ENCODE measurements around the gene CBFB.
A peak's percentile ranks its signal among the peaks of the same experiment; 100 is the strongest.

Gene CBFB

DNA sequence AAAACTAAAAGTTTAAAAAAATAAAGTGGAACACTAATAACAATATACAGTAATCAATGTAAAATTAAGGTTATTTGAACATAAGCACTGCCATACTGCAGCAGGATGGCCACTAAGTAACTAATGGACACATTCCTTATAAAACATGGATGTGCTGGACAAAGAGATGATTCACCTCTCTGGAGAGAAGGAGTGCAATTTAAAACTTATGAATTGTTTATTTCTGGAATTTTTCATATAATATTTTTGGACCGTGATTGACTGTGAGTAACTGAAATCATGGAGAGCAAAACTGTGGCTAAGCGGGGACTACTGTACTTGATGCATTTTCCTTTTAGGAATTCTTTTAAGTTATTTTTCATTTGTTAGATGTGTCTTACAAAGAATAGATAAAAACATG is 21.8 kb downstream of the CBFB start:
- no peak for DNase-seq

DNA sequence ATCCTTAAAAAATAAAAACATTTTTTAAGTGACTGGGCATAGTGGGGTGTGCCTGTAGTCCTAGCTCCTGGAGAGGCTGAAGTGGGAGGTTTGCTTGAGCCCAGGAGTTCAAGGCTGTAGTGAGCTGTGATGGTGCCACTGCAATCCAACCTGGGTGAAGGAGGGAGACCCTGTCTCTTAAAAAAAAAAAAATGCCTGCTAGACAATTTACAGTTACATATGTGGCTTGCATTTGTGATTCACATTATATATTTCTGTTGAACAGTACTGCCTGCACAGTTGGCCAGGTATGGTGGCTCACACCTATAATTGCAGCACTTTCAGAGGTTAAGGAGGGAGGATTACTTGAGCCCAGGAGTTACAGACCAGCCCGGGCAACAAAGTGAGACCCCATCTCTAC is 23.4 kb downstream of the CBFB start:
- no peak for DNase-seq

DNA sequence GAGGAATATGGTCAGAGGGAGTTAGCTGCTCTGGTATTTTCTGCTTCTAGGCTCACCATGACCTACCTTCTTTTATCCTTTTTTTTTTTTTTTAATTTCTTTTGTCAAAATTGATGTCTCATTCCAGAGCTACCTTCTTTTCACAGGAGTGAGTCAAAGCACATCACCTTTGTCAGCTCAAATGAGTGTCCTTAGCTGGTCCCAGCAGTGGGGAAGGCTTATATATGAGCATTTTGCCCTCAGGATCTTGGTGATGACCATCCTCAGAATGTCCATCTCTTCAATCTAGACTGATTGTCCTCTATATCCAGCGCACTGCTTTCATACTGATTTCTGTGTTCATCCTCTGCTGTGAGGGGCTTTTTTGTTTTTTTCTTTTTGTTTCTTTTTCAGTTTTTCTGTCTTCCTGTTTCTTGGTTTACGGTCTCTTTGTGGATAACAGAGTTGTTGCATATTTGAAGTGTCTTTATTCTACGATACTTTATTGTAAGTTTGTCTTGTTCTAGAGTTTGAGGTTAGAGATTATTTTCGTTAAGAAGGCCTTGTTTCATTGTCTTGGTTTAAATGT is 24.9 kb downstream of the CBFB start:
- DNase-seq, result no peak

DNA sequence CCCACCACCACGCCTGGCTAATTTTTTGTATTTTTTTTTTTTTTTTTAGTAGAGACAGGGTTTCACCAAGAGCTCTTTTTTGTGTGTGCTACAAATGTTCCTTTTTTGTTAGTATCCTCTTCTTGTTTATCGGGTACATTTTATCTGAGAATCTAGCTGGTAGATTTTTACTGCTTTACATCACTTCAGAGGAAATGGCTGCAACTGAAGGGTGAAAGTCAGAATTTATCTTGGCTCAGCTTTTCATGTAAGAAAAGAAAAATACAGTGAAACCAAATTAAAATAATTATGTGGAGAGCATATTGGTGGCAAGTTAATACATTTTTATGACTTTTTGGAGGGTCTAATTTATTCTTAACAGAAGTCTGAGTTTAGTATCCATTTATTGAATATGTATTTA is 26.0 kb downstream of the CBFB start:
- no peak for DNase-seq

DNA sequence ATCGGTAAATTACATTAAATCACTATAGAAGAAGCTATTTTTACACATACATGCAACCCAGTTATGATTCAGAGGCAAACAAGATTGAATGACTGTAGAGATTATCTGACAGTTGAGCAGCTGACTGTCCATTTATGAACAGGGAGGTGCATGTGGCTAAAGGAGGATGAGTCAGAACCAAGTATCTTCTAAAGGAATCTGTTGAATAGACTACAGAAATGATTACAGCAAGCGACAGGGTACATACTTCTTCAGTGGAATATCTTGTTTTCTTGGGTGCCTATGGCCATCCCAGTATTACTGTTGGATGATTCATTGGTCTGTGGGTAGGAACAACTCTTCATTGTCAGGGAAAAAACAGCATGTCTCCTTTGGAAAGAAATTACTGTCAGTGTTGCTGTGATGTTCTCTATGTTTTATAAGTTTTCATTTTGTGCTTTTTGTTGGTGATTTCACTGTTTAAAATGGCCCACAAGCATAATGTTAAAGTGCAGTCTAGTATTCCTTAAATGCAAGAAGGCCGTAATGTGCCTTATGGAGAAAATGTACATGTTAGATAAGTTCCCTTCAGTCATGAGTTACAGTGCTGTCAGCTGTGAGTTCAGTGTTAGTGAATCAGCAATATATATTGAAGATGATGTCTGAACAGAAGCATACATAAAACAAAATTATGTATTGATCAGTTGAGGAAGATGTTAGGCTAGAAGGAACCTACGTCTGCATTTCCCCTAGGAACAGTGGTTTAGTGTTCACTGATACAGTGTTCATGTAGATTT is 27.0 kb downstream of the CBFB start:
- DNase-seq, result peak; percentile 32 to 36

DNA sequence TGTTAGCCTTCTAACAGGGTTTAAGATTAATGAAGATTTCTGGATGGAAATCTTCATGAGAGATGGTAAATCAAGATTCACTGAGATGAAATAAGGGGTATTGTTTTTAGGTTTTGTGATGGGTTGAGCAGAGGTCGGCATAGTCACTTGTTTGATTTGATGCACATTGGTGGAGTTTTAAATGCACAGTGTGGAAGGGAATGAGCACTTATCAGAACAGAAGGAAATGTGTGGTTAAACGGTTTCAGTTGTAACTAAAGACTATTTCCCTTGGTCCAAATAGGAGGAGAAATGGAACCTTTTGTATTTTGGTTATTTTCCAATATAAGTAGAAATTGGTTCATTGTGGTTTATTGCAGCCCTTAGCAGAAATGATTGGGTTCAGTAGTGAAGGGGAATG is 34.1 kb downstream of the CBFB start:
- DNase-seq, result peak; percentile 59 to 85

DNA sequence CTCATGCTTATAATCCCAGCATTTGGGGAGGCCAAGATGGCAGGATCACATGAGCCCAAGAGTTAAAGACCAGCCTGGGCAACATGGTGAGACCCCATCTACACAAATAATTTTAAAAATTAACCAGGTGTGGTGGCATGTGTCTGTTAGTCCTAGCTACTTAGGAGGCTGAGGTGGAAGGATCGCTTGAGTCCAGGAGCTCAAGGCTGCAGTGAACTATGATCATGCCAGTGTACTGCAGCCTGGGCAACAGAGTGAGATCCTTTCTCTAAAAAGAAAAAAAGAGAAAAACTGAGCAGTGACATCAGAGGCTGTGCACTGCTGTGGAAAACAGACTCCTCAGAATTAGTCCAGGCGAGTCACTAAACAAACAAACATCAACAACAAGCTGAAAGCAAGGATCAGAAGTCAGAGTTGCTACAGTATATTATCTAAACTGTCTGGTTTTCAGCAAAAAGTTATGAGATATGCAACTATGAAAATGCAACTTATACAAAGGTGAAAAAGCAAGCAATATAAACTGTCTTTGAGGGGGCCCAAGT is 39.3 kb downstream of the CBFB start:
- no peak for DNase-seq

DNA sequence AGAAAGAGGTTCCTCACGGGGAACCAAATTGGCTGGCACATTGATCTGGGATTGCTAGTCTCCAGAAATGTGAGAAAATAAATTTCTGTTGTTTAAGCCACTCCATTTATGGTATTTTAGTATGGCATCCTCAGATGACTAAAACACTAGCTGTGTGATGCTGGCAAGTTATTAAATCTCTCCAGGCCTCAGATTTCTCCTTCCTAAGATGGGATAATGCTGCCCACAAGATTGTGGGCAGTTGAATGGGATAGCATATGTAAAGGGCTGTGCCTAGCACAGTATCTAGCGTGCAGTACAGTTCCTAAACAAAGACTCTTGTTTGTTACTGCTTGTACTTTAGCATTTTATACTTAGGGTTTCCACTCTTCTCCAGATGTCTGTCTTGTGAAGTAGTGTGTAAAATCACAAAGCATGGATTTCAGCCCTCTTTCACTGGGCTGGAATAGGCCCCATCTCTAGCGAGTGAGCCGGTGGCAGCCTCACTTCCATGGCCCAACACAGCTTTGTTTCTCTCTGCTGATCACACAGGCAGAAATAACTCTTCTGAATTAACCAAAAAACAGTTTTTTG is 42.6 kb downstream of the CBFB start:
- no peak for DNase-seq

DNA sequence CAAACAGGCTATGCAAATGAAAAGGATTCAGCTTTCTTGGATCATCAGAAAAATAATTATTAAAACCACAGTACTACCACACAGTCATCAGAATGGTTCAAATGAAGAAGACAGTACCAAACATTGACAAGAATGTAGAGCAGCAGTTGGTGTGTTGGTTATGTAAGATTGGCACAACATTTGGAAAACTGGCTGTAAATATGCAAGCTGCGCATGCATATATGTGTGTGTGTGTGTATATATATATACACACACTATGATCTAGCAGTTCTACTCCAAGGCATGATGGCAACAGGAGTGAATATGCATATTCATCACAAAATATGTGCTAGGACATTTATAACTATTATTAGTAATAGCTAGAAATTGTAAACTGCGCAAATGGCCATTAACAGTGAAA is 46.4 kb downstream of the CBFB start:
- no peak for DNase-seq

DNA sequence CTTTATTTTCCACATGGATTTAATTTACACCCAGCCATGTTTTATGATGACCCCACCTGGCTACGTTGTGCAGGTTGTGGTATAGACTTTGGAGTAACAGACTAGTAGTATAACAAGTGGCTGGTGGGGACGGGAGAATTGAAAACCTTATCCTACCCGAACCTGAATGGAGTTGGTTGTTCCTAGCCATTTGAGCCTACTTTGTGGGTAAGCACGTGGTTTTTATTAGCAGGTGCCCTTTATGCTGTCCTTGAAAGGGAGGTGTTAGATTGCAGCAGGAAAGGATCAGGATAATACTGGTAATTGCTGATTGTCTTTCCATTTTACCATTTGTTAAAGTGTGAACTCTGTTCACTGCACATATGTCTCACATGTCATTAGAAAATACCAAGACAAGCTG is 48.9 kb downstream of the CBFB start:
- no peak for DNase-seq

DNA sequence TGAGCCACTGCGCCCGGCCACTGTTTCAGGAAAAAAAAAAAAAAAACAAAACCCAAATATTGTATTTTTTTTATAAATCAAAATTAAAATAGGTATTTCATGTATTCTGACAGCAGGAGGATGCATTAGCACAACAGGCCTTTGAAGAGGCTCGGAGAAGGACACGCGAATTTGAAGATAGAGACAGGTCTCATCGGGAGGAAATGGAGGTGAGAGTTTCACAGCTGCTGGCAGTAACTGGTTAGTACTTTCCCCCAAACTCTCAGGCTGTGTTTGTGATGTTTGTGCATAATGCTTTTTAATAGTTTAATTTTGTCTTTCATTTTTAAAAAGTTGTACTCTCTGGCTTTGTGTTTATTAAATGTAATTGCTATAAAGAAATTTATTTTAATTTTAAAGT is 53.2 kb downstream of the CBFB start:
- DNase-seq, result no peak

DNA sequence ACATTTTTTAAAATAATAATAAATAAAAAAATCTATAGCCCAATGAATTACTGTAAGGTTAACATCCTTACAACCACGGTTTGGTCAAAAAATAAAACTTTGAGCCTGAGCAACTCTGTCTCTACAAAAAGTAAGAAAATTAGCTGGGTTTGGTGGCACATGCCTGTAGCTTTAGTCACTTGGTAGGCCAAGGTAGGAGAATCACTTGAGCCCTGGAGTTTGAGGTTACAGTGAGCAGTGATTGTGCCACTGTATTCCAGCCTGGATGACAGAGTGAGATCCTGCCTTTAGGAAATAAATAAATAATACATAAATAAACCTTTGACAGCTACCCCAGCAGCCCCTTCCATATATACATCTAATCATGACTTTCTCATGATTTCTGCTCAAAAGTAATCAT is 53.9 kb downstream of the CBFB start:
- no peak for DNase-seq

DNA sequence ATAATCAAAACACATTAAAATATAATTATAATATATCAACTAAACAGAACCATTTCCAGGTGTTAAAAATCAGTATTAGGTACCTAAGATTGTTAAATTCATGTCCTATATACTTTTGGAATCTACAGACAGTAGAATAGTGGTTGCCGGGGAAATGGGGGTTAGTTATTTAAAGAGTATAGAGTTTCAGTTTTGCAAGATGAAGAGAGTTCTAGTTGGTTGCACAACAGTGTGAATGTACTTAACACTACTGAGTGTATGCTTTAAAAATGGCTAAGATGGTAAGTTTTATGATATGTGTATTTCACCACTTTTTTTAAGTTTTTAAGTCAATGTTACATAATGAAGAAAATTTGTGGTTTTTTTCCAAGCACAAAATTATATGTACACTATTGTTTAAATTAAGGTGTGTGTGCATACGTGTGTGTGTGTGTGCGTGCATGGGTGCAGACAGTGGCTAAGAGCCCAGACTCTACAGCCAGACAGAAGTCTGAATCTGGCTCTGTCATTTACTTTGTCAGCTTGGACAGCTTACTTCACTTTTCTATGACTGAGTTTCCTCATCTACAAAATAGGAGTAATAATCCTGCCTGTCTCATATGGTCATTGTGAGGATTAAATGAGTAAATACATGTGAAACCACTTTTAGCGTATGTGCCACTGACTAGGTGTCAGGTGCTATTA is 55.5 kb downstream of the CBFB start:
- peak; percentile 54 to 67 for DNase-seq

DNA sequence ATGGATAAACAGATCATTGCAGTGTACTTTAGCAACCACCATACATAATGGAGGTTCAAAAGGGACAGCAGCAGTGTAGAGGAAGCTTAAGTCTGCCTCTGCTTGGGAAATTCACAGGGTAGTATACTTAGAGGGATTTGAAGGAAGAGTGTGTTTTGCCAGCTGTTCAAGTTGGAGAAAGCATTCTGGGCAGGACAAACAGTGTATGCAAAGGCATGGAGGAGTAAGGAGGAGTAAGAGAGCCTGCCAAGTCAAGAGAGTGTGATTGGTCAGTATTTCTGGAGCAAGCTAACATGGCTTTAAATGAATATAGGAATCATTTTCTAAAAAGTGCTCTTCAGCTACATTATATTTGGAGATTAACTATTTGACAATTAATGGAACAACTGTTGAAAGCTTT is 57.9 kb downstream of the CBFB start:
- no peak for DNase-seq

DNA sequence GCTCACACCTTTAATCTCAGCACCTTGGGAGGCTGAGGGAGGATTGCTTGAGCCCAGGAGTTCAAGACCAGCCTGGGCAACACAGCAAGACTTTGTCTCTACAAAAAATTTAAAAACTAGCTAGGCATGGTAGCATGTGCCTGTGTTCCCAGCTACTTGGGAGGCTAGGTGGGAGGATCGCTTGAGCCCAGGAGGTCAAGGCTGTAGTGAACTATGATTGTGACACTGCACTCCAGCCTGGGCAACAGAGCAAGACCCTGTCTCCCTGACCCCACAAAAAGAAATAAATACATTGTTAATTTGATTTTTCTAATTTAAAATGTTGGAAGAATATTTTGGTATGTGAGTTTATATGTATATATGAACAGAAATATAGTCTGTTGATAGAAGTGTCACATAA is 58.3 kb downstream of the CBFB start:
- no peak for DNase-seq

DNA sequence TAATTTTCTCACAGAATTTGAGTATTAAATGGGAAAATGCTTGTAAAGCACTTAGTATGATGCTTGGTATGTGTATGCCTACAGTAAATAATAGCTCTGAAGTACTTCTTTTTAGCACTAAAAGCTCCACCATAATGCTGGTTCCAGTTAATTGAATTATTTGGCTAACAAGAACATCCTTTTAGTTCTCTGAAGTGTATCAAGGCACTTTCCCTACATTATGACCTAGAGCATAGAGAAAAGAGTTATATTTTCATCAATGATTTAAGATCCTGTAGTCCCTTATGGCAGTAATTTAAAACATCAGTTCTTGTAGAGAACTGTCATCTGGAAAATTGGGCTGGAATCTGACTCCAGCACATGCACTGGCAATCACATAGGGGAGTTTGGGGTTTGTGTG is 58.9 kb downstream of the CBFB start:
- DNase-seq, result no peak

DNA sequence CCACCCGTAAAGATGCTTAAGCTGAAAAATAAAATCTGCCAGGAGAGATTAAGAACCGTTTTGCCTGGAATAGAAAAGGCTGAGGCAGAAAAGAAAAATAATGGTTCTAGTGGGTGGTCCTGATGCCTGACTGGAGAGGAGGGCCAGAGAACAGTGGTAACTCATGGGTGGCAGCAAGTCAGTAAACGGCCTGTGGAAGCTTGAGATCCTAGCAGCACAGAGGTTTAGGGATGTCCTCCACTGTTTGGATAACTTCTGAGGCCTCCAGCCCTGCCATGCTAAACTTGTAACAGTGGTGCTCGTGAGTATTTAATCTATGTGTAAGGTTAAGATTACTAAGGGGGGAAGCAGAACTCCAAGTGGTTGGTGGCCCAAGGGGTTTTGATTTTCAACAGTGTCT is 59.6 kb downstream of the CBFB start:
- DNase-seq, result no peak

DNA sequence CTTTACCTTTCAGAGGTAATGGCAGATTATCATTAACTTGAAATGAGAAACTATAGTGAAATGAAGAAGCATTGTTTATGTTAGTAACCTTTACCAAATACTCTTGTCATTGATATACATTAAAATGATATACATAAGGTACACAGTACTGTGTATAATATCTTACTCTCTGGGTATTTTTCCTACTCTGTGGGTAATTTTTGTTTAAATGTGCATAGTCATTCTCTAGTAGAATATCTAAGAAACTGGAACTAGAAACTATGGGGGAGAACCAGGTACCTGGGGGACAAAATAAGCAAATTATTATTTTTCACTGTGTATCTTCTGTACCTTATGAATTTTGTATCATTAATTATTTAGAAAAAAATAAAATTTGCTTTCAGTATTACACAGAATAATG is 60.2 kb downstream of the CBFB start:
- DNase-seq, result no peak

DNA sequence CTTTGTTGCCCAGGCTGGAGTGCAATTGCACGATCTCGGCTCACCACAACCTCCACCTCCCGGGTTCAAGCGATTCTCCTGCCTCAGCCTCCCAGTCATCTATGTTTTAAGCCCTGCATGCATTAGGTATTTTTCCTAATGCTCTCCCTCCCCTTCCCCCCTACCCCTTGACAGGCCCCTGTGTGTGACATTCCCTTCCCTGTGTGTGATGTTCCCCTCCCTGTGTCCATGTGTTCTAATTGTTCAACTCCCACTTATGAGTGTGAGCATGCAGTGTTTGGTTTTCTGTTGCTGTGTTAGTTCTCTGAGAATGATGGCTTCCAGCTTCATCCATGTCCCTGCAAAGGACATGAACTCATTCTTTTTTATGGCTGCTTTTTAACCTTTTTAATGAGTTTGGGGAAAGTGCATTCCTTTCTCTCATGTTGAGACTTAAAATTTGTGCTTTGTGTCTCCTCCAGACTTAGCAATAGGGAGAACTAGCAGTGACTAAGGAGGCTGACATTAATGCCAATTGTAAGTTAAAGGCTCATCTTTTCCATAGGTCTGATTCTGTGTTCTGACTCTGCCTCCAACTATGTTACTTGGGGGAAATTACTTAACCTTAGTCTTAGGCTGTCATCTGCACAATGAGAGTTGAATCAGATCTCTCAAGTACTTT is 63.1 kb downstream of the CBFB start:
- DNase-seq, result no peak

DNA sequence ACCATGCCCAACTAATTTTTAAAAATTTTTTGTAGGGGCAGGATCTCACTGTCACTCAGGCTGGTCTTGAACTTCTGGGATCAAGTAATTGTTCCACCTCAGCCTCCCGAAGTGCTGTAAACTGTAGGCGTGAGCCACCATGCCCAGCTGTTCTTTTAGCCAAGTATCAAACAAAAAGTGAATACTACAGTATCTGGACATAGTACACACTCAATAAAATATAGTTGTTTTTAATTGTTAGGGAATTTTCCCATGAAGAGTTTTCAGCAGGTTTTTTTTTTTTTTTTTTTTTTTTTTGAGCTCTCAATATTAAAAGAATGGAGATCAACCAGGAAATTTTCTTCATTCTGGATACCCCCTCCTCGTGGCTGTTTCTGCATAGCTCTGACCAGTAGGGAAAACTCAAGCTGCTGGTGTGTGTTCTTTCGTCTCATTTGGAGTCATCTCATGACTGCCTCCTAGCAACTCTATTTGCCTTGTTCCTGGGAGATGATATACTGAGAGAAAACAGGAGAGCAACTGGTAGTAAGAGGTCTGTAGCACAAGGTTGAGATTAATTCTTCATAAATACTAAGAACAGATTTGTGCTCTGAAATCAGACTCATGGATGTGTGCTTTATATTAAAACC is 64.3 kb downstream of the CBFB start:
- DNase-seq, result no peak

DNA sequence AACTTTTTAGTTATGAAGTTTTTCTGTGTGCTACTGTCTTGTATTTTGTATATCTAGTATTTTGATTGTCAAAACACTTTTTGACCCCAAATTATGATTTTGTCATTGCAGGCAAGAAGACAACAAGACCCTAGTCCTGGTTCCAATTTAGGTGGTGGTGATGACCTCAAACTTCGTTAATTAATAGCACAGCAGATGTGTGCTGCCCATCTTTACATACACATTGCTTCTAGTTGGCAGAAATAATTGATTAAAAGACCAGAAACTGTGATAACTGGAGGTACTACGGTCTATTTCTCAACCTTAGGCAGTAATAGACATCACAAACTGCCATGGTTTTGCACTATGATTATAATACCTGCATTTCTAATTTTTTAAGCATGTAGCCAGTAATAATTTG is 69.7 kb downstream of the CBFB start:
- no peak for DNase-seq

DNA sequence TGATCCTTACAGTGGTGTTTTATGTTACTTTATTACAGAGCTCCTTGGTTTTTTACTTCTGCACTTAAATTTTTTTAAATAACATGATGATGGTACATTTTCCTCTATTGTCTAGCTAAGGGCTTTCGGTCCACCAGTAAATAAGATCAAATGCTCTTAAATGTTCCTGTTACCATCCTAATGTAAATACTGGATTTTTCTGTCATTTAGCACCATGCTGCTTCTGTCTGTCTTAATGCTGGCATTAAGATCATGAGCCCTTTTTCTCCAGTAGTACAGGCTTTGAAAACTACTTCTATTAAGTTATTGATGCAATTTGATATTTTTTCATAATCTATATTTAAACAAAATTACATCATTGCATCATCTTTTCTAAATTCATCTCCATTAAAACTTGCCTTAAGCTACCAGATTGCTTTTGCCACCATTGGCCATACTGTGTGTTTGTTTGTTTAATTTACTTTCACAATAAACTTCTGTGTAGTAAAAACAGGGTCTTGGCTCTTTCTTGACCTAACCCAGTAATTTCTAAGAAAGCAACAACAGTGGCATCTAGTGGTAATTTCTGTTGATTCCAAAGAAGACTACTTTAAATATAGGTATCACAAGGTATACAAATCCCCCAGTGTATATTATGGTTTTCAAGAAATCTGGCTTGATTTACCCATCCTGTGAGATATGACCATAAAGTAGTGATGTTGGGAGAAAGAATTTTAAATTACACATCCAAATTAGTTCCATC is 71.8 kb downstream of the CBFB start:
- peak; percentile 48 to 52 for DNase-seq

Data from Kasumi-1 (cell line).